H1 (cell line): ENCODE results near the gene TNFRSF1A. TPM values are rescaled to one million over a fixed set of nuclear protein-coding genes. Genes with fewer than 3 reads are reported as not detected.

ENCODE experiments used
- BCL11A ChIP-seq, 2 experiments: IDR thresholded peaks; one replicate each; pipeline ENCODE4 v1.6.1; 2011; ENCODE audit warnings: low read depth in 2 of 2, low read length in 2 of 2, mild to moderate bottlenecking in 2 of 2
- CREB1 ChIP-seq: IDR thresholded peaks from 2 replicates; pipeline ENCODE4 v1.6.1; 2012; ENCODE audit warnings: inconsistent platforms
- EGR1 ChIP-seq: IDR thresholded peaks from 2 replicates; pipeline ENCODE4 v1.6.1; 2011; ENCODE audit warnings: low read depth, low read length, borderline replicate concordance
- EP300 ChIP-seq, 2 experiments: IDR thresholded peaks; 1 replicate in 1 of 2; 2 replicates in 1 of 2; pipeline ENCODE4 v1.6.1; 2011 to 2012; ENCODE audit warnings: low read depth in 2 of 2, low read length in 2 of 2, mild to moderate bottlenecking in 2 of 2, borderline replicate concordance in 1 of 2, inconsistent platforms in 1 of 2, moderate library complexity in 1 of 2
- EZH2 ChIP-seq: fragments of 200-600 bp; sonication (generic); IDR thresholded peaks from 2 replicates; pipeline ENCODE4 v1.7.1; 2012; ENCODE audit warnings: low read depth, mild to moderate bottlenecking, moderate library complexity, low read length, inconsistent platforms; ENCODE audit not compliant: severe bottlenecking
- GABPA ChIP-seq: IDR thresholded peaks from 2 replicates; pipeline ENCODE4 v1.6.1; 2011; ENCODE audit warnings: mild to moderate bottlenecking, low read length, moderate library complexity, borderline replicate concordance; ENCODE audit not compliant: insufficient read depth
- HDAC6 ChIP-seq: IDR thresholded peaks from one replicate; pipeline ENCODE4 v1.7.1; 2012; ENCODE audit warnings: low read depth, mild to moderate bottlenecking, inconsistent platforms, low read length, moderate library complexity
- JUND ChIP-seq: IDR thresholded peaks from 2 replicates; pipeline ENCODE4 v1.6.1; 2011; ENCODE audit warnings: mild to moderate bottlenecking, improper control_type of control experiment, low read length
- KDM4A ChIP-seq: IDR thresholded peaks from one replicate; pipeline ENCODE4 v1.7.1; 2012; ENCODE audit warnings: low read depth, mild to moderate bottlenecking, moderate library complexity, low read length, inconsistent platforms; ENCODE audit not compliant: severe bottlenecking
- MAFK ChIP-seq: IDR thresholded peaks from 2 replicates; pipeline ENCODE4 v1.6.1; 2012; ENCODE audit warnings: low read depth, mild to moderate bottlenecking, improper control_type of control experiment, low read length
- NANOG ChIP-seq: IDR thresholded peaks from 2 replicates; pipeline ENCODE4 v1.6.1; 2011; ENCODE audit warnings: low read length, low read depth, mild to moderate bottlenecking, inconsistent platforms; ENCODE audit not compliant: insufficient read depth, poor library complexity, severe bottlenecking
- NRF1 ChIP-seq: IDR thresholded peaks from 2 replicates; pipeline ENCODE4 v1.6.1; 2011; ENCODE audit warnings: mild to moderate bottlenecking, low read depth, low read length, improper control_type of control experiment
- PHF8 ChIP-seq: fragments of 200-600 bp; sonication (generic); conservative IDR thresholded peaks from 2 replicates; pipeline ENCODE4 v1.7.1; 2012; ENCODE audit warnings: low read depth, mild to moderate bottlenecking, inconsistent platforms, low read length, moderate library complexity
- RFX5 ChIP-seq: IDR thresholded peaks from 2 replicates; pipeline ENCODE4 v1.6.1; 2011; ENCODE audit warnings: low read depth, low read length, improper control_type of control experiment, borderline replicate concordance
- RNF2 ChIP-seq: fragments of 200-900, 300-1000 bp; sonication (generic); IDR thresholded peaks from 2 replicates; pipeline ENCODE4 v1.7.1; 2016; ENCODE audit warnings: borderline replicate concordance, low read depth, mild to moderate bottlenecking, antibody characterized with exemption, low read length; ENCODE audit not compliant: poor library complexity, severe bottlenecking; ENCODE audit errors: missing control alignments
- SIX5 ChIP-seq: IDR thresholded peaks from 2 replicates; pipeline ENCODE4 v1.6.1; 2011; ENCODE audit warnings: mild to moderate bottlenecking, low read depth, low read length
- SRF ChIP-seq: IDR thresholded peaks from 2 replicates; pipeline ENCODE4 v1.6.1; 2011; ENCODE audit warnings: mild to moderate bottlenecking, low read depth, low read length, moderate library complexity
- polyA plus RNA-seq, 7 experiments: library from polyadenylated mRNA; depleted of rRNA in 3 of 7; stranded (reverse) in 5 of 7; unstranded in 2 of 7; fragments of >200 nt in 5 of 7; fragments of 200-250 nt in 2 of 7; gene quantifications; 1 replicate in 5 of 7; 2 replicates in 1 of 7; 4 replicates in 1 of 7; pipeline versions ENCODE4 v1.2.1 to v1.2.3, GENCODE V29; 2011 to 2013; ENCODE audit warnings: missing spikeins in 2 of 7, mixed read lengths in 2 of 7
- total RNA-seq: library from RNA; stranded (reverse); fragmentation: NEBNext Ultra II Directional; extraction: Animal tissue kit (Norgen Biotek cat#: 25700); gene quantifications from 2 replicates; pipeline ENCODE4 v1.2.1, GENCODE V29; 2021
- TF ChIP-seq, protein P1 (sequence below): IDR thresholded peaks from 2 replicates; pipeline ENCODE4 v1.6.1; 2012; ENCODE audit warnings: low read length, inconsistent platforms
- TF ChIP-seq, protein P2 (sequence below): IDR thresholded peaks from 2 replicates; pipeline ENCODE4 v1.6.1; 2011; ENCODE audit warnings: low read depth, mild to moderate bottlenecking, low read length; ENCODE audit not compliant: insufficient read depth
- TF ChIP-seq, protein P3 (sequence below): IDR thresholded peaks from 2 replicates; pipeline ENCODE4 v1.6.1; 2011; ENCODE audit warnings: low read length, improper control_type of control experiment

The TNFRSF1A gene
- total and polyA plus RNA-seq, 2 of the 8 experiments (the other 6 are each of a cell fraction or from before 2014, with no cell fraction given), result 28.7 to 42.1 TPM

DNA sequence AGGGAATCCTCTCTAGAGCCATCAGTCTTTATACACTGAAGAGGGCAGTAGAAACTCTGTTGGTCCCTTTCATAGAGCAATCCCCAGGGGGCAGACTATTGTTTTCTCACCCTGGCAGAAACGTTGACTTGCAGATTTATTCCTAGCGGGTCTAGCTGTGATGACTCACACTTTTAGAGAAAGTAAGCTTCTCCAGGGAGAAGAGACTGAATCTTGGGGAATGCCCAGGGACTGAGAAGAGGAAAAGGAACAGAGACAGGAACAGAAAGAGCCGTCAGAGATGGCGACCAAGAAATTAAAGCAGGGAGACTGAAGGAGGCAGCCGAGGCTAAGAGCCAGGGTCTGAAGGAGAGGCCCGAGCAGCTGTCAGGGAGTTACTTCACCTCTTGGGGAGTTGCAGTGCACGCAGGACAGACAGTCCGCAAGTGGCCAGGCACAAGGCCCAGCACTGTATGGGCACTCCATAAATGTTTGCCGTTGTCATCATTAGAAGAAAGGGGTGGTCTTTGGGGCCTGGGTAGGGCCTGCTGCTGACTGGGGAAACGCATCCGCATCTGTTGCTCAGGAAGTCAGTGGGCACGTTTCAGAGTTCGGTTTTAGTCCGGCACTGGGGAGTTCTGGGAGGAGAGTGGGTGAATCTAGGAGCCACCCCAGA is 18.4 kb downstream of the TNFRSF1A start (continued):
- TF ChIP-seq RFX5, result no peak
- TF ChIP-seq, protein P1, sequence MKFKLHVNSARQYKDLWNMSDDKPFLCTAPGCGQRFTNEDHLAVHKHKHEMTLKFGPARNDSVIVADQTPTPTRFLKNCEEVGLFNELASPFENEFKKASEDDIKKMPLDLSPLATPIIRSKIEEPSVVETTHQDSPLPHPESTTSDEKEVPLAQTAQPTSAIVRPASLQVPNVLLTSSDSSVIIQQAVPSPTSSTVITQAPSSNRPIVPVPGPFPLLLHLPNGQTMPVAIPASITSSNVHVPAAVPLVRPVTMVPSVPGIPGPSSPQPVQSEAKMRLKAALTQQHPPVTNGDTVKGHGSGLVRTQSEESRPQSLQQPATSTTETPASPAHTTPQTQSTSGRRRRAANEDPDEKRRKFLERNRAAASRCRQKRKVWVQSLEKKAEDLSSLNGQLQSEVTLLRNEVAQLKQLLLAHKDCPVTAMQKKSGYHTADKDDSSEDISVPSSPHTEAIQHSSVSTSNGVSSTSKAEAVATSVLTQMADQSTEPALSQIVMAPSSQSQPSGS, result peak; percentile 86
- TF ChIP-seq BCL11A (IDR thresholded peaks at IDR 0.05; ENCODE audit: low read depth in 2 of 2, low read length in 2 of 2), result no peak
- TF ChIP-seq, protein P2, sequence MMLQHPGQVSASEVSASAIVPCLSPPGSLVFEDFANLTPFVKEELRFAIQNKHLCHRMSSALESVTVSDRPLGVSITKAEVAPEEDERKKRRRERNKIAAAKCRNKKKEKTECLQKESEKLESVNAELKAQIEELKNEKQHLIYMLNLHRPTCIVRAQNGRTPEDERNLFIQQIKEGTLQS, result peak; percentile 57; the same call in 1 of the 2 replicates
- TF ChIP-seq JUND, result peak; percentile 97
- TF ChIP-seq EP300 (IDR thresholded peaks at IDR 0.05; ENCODE audit: borderline replicate concordance in 1 of 2, low read depth in 2 of 2, low read length in 2 of 2), result 0 out of 3 replicates have a peak, but pooled peaks of 1 of the 2 experiments have one; percentile 45
- no peak for TF ChIP-seq KDM4A
- no peak for TF ChIP-seq GABPA
- no peak for TF ChIP-seq SIX5
- peak; percentile 87 for TF ChIP-seq MAFK
- no peak for TF ChIP-seq NANOG
- peak; percentile 32; the same call in 1 of the 2 replicates for TF ChIP-seq CREB1
- TF ChIP-seq NRF1, result no peak
- no peak for TF ChIP-seq SRF
- TF ChIP-seq EZH2, result no peak
- no peak for TF ChIP-seq RNF2
- no peak for TF ChIP-seq PHF8
- no peak for TF ChIP-seq HDAC6
- TF ChIP-seq EGR1, result no peak
- TF ChIP-seq, protein P3, sequence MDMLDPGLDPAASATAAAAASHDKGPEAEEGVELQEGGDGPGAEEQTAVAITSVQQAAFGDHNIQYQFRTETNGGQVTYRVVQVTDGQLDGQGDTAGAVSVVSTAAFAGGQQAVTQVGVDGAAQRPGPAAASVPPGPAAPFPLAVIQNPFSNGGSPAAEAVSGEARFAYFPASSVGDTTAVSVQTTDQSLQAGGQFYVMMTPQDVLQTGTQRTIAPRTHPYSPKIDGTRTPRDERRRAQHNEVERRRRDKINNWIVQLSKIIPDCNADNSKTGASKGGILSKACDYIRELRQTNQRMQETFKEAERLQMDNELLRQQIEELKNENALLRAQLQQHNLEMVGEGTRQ, result no peak
